GM10847 (cell line): ENCODE data around the gene SEMA3A.

Source experiments
- POLR2A ChIP-seq: IDR thresholded peaks from 2 replicates; pipeline ENCODE4 v1.6.1; 2011; ENCODE audit not compliant: insufficient read length; ENCODE audit errors: extremely low read depth

The SEMA3A gene

GRCh38 chr7:84194484-84195271 lies at the start of gene SEMA3A:
Gene SEMA3A (minus strand): TSS chr7:84194789. CDS start chr7:84194586, 203 bp downstream.
- TF ChIP-seq POLR2A, result no peak

GRCh38 chr7:84238596-84238995 lies 44.0 kb upstream of the SEMA3A start:
- TF ChIP-seq POLR2A, result no peak

- TF ChIP-seq POLR2A, result no peak
Observed at GRCh38 chr7:84237533-84238173, 43.1 kb upstream of the SEMA3A start.

GRCh38 chr7:84236398-84236797 lies 41.8 kb upstream of the SEMA3A start:
- TF ChIP-seq POLR2A, result no peak

GRCh38 chr7:84232646-84233045 lies 38.1 kb upstream of the SEMA3A start:
- no peak for TF ChIP-seq POLR2A

- TF ChIP-seq POLR2A, result no peak
Observed at GRCh38 chr7:84231157-84231556, 36.6 kb upstream of the SEMA3A start.

GRCh38 chr7:84230491-84230890 lies 35.9 kb upstream of the SEMA3A start:
- TF ChIP-seq POLR2A, result no peak

- no peak for TF ChIP-seq POLR2A
Observed at GRCh38 chr7:84228526-84228925, 33.9 kb upstream of the SEMA3A start.

- no peak for TF ChIP-seq POLR2A
Observed at GRCh38 chr7:84226759-84227158, 32.2 kb upstream of the SEMA3A start.

- TF ChIP-seq POLR2A, result no peak
Observed at GRCh38 chr7:84224505-84224904, 29.9 kb upstream of the SEMA3A start.

- TF ChIP-seq POLR2A, result no peak
Observed at GRCh38 chr7:84219310-84219709, 24.7 kb upstream of the SEMA3A start.

- no peak for TF ChIP-seq POLR2A
Observed at GRCh38 chr7:84218681-84219080, 24.1 kb upstream of the SEMA3A start.

- TF ChIP-seq POLR2A, result no peak
Observed at GRCh38 chr7:84216472-84216871, 21.9 kb upstream of the SEMA3A start.

GRCh38 chr7:84210301-84210700 lies 15.7 kb upstream of the SEMA3A start:
- TF ChIP-seq POLR2A, result no peak

GRCh38 chr7:84209006-84209405 lies 14.4 kb upstream of the SEMA3A start:
- no peak for TF ChIP-seq POLR2A

- TF ChIP-seq POLR2A, result no peak
Observed at GRCh38 chr7:84207615-84208014, 13.0 kb upstream of the SEMA3A start.

- no peak for TF ChIP-seq POLR2A
Observed at GRCh38 chr7:84207025-84207424, 12.4 kb upstream of the SEMA3A start.

- TF ChIP-seq POLR2A, result no peak
Observed at GRCh38 chr7:84204655-84205054, 10.1 kb upstream of the SEMA3A start.
